ENCODE measurements around the gene CEP112.

CEP112 gene

DNA sequence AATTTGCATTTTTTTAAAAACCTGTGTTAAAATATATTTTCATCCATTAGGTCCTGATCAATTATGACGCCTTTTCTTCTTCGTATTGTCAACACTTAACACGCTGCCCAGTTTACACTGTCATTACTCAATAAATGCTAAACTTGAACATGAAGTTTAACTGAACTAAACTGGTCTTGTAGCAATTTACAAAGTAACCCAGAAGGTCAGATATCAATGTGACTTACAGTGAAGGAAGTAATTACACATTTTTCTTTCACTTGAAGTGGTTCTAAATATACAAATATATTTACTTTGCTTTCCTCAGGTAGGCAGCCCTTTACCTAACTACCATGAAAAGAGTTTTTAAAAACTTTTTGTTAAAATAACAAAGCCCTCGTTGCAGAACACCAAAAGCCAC, 374.0 kb downstream of the CEP112 start:
- Histone ChIP-seq H3K36me3 (ENCODE audit: low read length) (no peaks in the 10 kb centered on the region), H3K9me3 (ENCODE audit: insufficient read depth, low read length) (no peaks in the 10 kb centered on the region), H3K9me2 (replicated peaks; ENCODE audit: insufficient read depth, low read length) (no peaks in the 10 kb centered on the region), H2AFZ (ENCODE audit: low read depth, low read length, severe bottlenecking) (no peak overlapping the region), H3K27me3 (ENCODE audit: low read length) (0 out of 2 replicates have a peak, but pooled peaks cover 2% of the 10 kb centered on the region), H3K79me2 (ENCODE audit: insufficient read depth, low read length) (no peaks in the 10 kb centered on the region), H3K4me3 (ENCODE audit: insufficient read depth, low read length, poor library complexity, severe bottlenecking) (no peak overlapping the region), H3K9ac (ENCODE audit: low read length) (no peak overlapping the region), H4K20me1 (ENCODE audit: low read depth, low read length) (no peaks in the 10 kb centered on the region), H3K27ac (ENCODE audit: low read depth, low read length) (no peak overlapping the region), H3K4me2 (ENCODE audit: low read depth, low read length, poor library complexity, severe bottlenecking) (no peak overlapping the region), H3F3A (ENCODE audit: insufficient read depth) (no peaks in the 10 kb centered on the region)
- TF ChIP-seq, protein P1, sequence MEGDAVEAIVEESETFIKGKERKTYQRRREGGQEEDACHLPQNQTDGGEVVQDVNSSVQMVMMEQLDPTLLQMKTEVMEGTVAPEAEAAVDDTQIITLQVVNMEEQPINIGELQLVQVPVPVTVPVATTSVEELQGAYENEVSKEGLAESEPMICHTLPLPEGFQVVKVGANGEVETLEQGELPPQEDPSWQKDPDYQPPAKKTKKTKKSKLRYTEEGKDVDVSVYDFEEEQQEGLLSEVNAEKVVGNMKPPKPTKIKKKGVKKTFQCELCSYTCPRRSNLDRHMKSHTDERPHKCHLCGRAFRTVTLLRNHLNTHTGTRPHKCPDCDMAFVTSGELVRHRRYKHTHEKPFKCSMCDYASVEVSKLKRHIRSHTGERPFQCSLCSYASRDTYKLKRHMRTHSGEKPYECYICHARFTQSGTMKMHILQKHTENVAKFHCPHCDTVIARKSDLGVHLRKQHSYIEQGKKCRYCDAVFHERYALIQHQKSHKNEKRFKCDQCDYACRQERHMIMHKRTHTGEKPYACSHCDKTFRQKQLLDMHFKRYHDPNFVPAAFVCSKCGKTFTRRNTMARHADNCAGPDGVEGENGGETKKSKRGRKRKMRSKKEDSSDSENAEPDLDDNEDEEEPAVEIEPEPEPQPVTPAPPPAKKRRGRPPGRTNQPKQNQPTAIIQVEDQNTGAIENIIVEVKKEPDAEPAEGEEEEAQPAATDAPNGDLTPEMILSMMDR (IDR thresholded peaks at IDR 0.05; ENCODE audit: insufficient read depth, low read length, poor library complexity, severe bottlenecking): no peak
- TF ChIP-seq EZH2phosphoT487 (conservative IDR thresholded peaks at IDR 0.05; ENCODE audit: low read length): no peak

DNA sequence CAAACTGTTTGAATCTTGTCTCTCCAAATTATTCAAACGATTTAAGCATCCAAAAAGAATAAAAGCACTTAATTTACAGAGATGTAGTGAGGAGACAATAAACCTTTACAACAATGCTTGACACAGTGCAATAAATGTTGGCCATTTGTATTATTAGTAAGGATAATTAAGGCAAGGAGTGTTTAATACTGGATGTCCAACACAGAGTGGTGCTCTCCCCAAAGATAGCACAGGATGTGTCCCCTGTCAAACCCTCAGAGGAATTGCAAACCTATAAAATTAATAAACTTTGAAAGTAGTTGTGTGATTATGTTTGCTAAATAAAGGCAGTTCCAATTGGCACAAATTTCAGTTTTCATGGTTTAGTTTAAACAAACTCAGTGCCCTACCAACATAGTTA, 377.5 kb downstream of the CEP112 start:
- Histone ChIP-seq H2AFZ (ENCODE audit: low read depth, low read length, severe bottlenecking) (no peak overlapping the region), H3K79me2 (ENCODE audit: insufficient read depth, low read length) (no peaks in the 10 kb centered on the region), H3K27ac (ENCODE audit: low read depth, low read length) (no peak overlapping the region), H3K27me3 (ENCODE audit: low read length) (0 out of 2 replicates have a peak, but pooled peaks cover 2% of the 10 kb centered on the region), H3K36me3 (ENCODE audit: low read length) (no peaks in the 10 kb centered on the region), H3K9ac (ENCODE audit: low read length) (no peak overlapping the region), H3K4me3 (ENCODE audit: insufficient read depth, low read length, poor library complexity, severe bottlenecking) (no peak overlapping the region), H3K4me2 (ENCODE audit: low read depth, low read length, poor library complexity, severe bottlenecking) (no peak overlapping the region), H3K9me3 (ENCODE audit: insufficient read depth, low read length) (no peaks in the 10 kb centered on the region), H3K9me2 (replicated peaks; ENCODE audit: insufficient read depth, low read length) (no peaks in the 10 kb centered on the region), H3F3A (ENCODE audit: insufficient read depth) (no peaks in the 10 kb centered on the region), H4K20me1 (ENCODE audit: low read depth, low read length) (no peaks in the 10 kb centered on the region)
- TF ChIP-seq, protein P1 (IDR thresholded peaks at IDR 0.05; ENCODE audit: insufficient read depth, low read length, poor library complexity, severe bottlenecking): no peak
- no peak for TF ChIP-seq EZH2phosphoT487 (conservative IDR thresholded peaks at IDR 0.05; ENCODE audit: low read length)

DNA sequence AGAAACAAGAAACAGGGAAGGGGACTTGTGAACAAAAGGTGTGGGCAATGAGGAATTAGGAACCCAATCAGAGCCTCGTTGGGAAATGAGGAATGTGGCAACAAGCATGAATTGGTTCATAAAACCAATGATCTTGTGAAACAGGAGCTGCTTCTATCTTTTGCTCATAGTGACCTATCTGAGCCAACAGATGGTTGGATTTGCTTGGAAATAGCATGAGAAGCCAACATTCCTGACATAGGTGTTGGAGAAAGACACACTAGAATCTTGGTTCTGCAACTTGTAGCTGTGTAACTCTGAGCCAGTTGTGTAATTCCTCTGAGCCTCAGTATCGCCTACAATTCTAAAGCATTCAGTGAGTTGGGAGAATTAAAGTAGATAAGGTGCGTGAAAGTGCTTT, 378.6 kb downstream of the CEP112 start:
- no peak overlapping the region for H3K27ac ChIP-seq (ENCODE audit: low read depth, low read length)
- no peaks in the 10 kb centered on the region for H3K9me3 ChIP-seq (ENCODE audit: insufficient read depth, low read length)
- H3F3A ChIP-seq (ENCODE audit: insufficient read depth): no peaks in the 10 kb centered on the region
- no peaks in the 10 kb centered on the region for H3K79me2 ChIP-seq (ENCODE audit: insufficient read depth, low read length)
- no peaks in the 10 kb centered on the region for H4K20me1 ChIP-seq (ENCODE audit: low read depth, low read length)
- no peak overlapping the region for H3K4me2 ChIP-seq (ENCODE audit: low read depth, low read length, poor library complexity, severe bottlenecking)
- TF ChIP-seq, protein P1 (IDR thresholded peaks at IDR 0.05; ENCODE audit: insufficient read depth, low read length, poor library complexity, severe bottlenecking): no peak
- no peak for TF ChIP-seq EZH2phosphoT487 (conservative IDR thresholded peaks at IDR 0.05; ENCODE audit: low read length)
- H3K27me3 ChIP-seq (ENCODE audit: low read length): 0 out of 2 replicates have a peak, but pooled peaks cover 2% of the 10 kb centered on the region
- no peak overlapping the region for H2AFZ ChIP-seq (ENCODE audit: low read depth, low read length, severe bottlenecking)
- H3K9ac ChIP-seq (ENCODE audit: low read length): no peak overlapping the region
- H3K9me2 ChIP-seq (replicated peaks; ENCODE audit: insufficient read depth, low read length): no peaks in the 10 kb centered on the region
- H3K36me3 ChIP-seq (ENCODE audit: low read length): no peaks in the 10 kb centered on the region
- no peak overlapping the region for H3K4me3 ChIP-seq (ENCODE audit: insufficient read depth, low read length, poor library complexity, severe bottlenecking)

Measured in SU-DHL-6 (cell line).